Right atrium auricular region (tissue), 2 donors: Measurements from ENCODE around the gene CADM1. TPM values are rescaled to one million over a fixed set of nuclear protein-coding genes. Genes with fewer than 3 reads are reported as not detected.

Experiments used
- DNase-seq: peaks from one replicate; pipeline ENCODE4 v3.0.0-alpha.2; 2019; ENCODE audit warnings: low spot score
- H3K27ac ChIP-seq, 2 donors: fragments of 200-600 bp; sonication (generic); 1 replicate in 1 of 2; 2 replicates in 1 of 2; pipeline ENCODE4 v1.5.1; 2016 to 2019
- H3K27me3 ChIP-seq, 2 donors: fragments of 200-600 bp; sonication (generic); one replicate each; pipeline versions ENCODE4 v1.5.1 to v1.6.0; 2017 to 2019
- H3K36me3 ChIP-seq: fragments of 200-600 bp; sonication (generic); one replicate; pipeline ENCODE4 v1.5.1; 2016
- H3K4me1 ChIP-seq, 2 donors: fragments of 200-600 bp; sonication (generic); one replicate each; pipeline versions ENCODE4 v1.5.1 to v1.6.0; 2017 to 2019
- H3K4me3 ChIP-seq, 2 donors: fragments of 200-600 bp; sonication (generic); 1 replicate in 1 of 2; 2 replicates in 1 of 2; pipeline ENCODE4 v1.5.1; 2017 to 2019; ENCODE audit warnings: mild to moderate bottlenecking in 1 of 2, moderate library complexity in 1 of 2
- H3K9me3 ChIP-seq, 2 donors: fragments of 200-600 bp; sonication (generic); one replicate each; pipeline ENCODE4 v1.5.1; 2019
- CTCF ChIP-seq, 2 donors: fragments of 200-600 bp; sonication (generic); IDR thresholded peaks; one replicate each; pipeline ENCODE4 v1.5.1; 2019; ENCODE audit warnings: antibody characterized with exemption in 2 of 2
- total RNA-seq, 2 donors: library from RNA; depleted of rRNA; stranded (reverse); fragments of >200 nt; gene quantifications; one replicate each; pipeline ENCODE4 v1.1.0, GENCODE V29; 2016

Gene CADM1
- total RNA-seq, 2 donors from 2014 or later: 19.8 to 33.9 TPM

GRCh38 chr11:115197031-115197430 lies 307.2 kb downstream of the CADM1 start:
- no peaks in the 10 kb centered on the region for H3K27me3 ChIP-seq
- TF ChIP-seq CTCF (IDR thresholded peaks at IDR 0.05): no peak
- no peaks in the 10 kb centered on the region for H3K4me1 ChIP-seq
- no peak overlapping the region for H3K27ac ChIP-seq
- no peaks in the 10 kb centered on the region for H3K9me3 ChIP-seq
- no peak for DNase-seq
- H3K36me3 ChIP-seq: no peaks in the 10 kb centered on the region
- H3K4me3 ChIP-seq: no peak overlapping the region

- Histone ChIP-seq H3K36me3 (no peaks in the 10 kb centered on the region), H3K4me3 (no peak overlapping the region), H3K9me3 (no peaks in the 10 kb centered on the region), H3K27me3 (no peaks in the 10 kb centered on the region), H3K27ac (no peak overlapping the region), H3K4me1 (no peaks in the 10 kb centered on the region)
- no peak for DNase-seq
- TF ChIP-seq CTCF (IDR thresholded peaks at IDR 0.05): no peak
These were observed 309.5 kb downstream of the CADM1 start for GRCh38 chr11:115194802-115195110.

- H3K4me1 ChIP-seq: no peaks in the 10 kb centered on the region
- H3K4me3 ChIP-seq: no peak overlapping the region
- H3K36me3 ChIP-seq: no peaks in the 10 kb centered on the region
- TF ChIP-seq CTCF (IDR thresholded peaks at IDR 0.05): no peak
- H3K9me3 ChIP-seq: no peaks in the 10 kb centered on the region
- no peaks in the 10 kb centered on the region for H3K27me3 ChIP-seq
- no peak overlapping the region for H3K27ac ChIP-seq
- DNase-seq: no peak
These were observed 310.1 kb downstream of the CADM1 start for GRCh38 chr11:115193914-115194801.

GRCh38 chr11:115191761-115192160 lies 312.5 kb downstream of the CADM1 start:
- Histone ChIP-seq H3K4me3 (no peak overlapping the region), H3K36me3 (no peaks in the 10 kb centered on the region), H3K27me3 (no peaks in the 10 kb centered on the region), H3K27ac (no peak overlapping the region), H3K4me1 (no peaks in the 10 kb centered on the region), H3K9me3 (no peaks in the 10 kb centered on the region)
- TF ChIP-seq CTCF (IDR thresholded peaks at IDR 0.05): no peak
- no peak for DNase-seq

- Histone ChIP-seq H3K4me3 (no peak overlapping the region), H3K36me3 (no peaks in the 10 kb centered on the region), H3K4me1 (peaks cover 0 to 2% of the 10 kb centered on the region in 2 donors), H3K27ac (no peak overlapping the region), H3K9me3 (no peaks in the 10 kb centered on the region), H3K27me3 (no peaks in the 10 kb centered on the region)
- DNase-seq: no peak
- no peak for TF ChIP-seq CTCF (IDR thresholded peaks at IDR 0.05)
These were observed 314.0 kb downstream of the CADM1 start for GRCh38 chr11:115190196-115190595.

- no peak for TF ChIP-seq CTCF (IDR thresholded peaks at IDR 0.05)
- H3K27me3 ChIP-seq: no peaks in the 10 kb centered on the region
- DNase-seq: no peak
These were observed 315.3 kb downstream of the CADM1 start for GRCh38 chr11:115188898-115189278.

More at GRCh38 chr11:115188898-115189278, 315.3 kb downstream of the CADM1 start:
- no peaks in the 10 kb centered on the region for H3K36me3 ChIP-seq
- no peak overlapping the region for H3K27ac ChIP-seq
- H3K4me1 ChIP-seq: peaks cover 0 to 6% of the 10 kb centered on the region in 2 donors
- H3K9me3 ChIP-seq: no peaks in the 10 kb centered on the region
- no peak overlapping the region for H3K4me3 ChIP-seq
